ENCODE results near the gene EEF1AKMT2.

GRCh38 chr10:124831116-124831515 lies 39.4 kb upstream of the EEF1AKMT2 start:
- TF ChIP-seq CTCF (IDR thresholded peaks at IDR 0.05) (no peak), ZFX (IDR thresholded peaks at IDR 0.05; ENCODE audit: borderline replicate concordance) (no peak)
